Fibroblast of skin of right biceps (primary cell): ENCODE results near the gene PEBP1.
"Not testable (repeated sequence)": the region's sequence is repeated elsewhere in the genome, so short reads cannot be mapped to it uniquely, and the experiment has no call there.

Experiments
- DNase-seq: peaks from one replicate; pipeline ENCODE4 v3.0.0-alpha.2; 2013

Gene PEBP1

GRCh38 chr12:118135788-118136558, at the start of gene PEBP1:
TSS of gene PEBP1 (plus strand) at chr12:118136124. CDS start at chr12:118136210, 86 bp downstream.
- DNase-seq, result peak; percentile 89

- DNase-seq, result no peak
Measured at GRCh38 chr12:118089782-118090181, 46.1 kb upstream of the PEBP1 start.

GRCh38 chr12:118094039-118094438, 41.9 kb upstream of the PEBP1 start:
- no peak for DNase-seq

DNA sequence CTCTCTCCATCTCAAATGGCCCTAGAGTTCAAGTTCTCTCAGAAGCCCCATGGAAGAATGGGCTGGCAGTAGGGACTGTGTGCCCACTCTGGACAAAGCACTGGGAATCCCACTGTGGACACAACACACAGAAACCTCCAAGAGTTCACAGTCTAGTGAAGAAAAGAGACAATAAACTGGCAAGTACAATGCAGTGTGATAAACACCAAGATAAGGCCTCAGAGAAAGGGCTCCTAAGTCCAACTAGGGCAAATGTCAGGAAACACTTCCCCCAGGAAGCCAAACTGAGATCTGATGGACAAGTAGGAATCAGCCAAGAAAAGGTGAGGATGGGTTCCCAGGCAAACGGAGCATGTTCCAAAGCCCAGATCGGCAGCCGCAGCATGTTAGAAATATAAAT, 37.5 kb upstream of the PEBP1 start:
- DNase-seq, result no peak

DNA sequence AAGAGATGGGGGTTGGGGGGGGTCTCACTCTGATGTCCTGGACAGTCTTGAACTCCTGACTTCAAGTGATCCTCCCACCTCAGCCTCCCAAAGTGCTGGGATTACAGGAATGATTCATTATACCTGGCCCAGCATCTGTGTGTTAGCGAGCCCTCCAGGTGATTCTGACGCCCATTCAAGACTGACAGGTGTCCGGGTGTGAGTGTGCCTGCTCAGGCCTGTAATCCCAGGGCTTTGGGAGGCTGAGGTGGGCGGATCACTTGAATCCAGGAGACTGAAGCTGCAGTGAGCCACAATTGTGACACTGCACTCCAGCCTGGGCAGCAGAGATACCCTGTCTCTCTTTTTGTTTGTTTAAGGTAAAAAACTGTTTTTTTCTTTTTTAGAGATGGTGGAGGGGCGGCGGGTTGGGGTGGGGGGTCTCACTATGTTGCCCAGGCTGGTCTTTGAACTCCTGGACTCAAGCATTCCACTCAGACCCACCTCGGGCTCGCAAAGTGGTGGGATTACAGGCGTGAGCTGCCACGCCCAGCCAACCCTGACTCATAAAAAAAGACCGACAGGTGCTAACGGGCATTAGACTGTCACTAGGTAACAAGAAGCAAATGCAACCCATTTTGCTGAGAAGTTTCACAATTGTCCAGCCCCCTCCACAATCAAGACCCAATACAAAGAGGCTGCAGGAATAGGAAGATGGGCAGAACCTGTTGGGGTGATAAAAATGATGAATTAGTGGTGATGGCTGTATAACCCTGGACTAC, 36.8 kb upstream of the PEBP1 start:
- DNase-seq, result no peak

- no peak for DNase-seq
Measured at GRCh38 chr12:118101051-118101450, 34.9 kb upstream of the PEBP1 start.

GRCh38 chr12:118102070-118102469, 33.9 kb upstream of the PEBP1 start:
- peak; percentile 18 for DNase-seq

DNA sequence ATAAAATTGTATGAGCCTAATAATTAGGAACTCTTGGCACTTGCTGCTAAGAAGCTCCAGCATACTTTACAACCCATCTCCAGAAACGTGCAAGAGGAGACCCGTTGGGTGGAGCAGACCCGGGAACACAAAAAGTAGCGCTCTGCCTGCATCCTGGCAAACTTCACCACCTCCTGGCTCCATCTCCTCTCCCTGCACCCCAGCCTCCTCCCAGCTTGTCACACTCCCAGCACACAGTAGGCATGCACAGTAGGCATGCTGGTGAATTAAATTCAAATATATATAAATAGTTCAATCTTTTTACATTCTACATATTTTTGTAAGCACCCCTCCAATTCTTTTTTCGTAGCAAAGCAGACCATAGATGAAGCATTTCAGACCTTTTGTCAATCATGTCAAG, 33.3 kb upstream of the PEBP1 start:
- no peak for DNase-seq

GRCh38 chr12:118103201-118103600, 32.7 kb upstream of the PEBP1 start:
- peak; percentile 18 for DNase-seq

GRCh38 chr12:118103601-118104382, 32.1 kb upstream of the PEBP1 start, which contains the start of gene VSIG10:
TSS of gene VSIG10 (minus strand) at chr12:118104011. CDS start at chr12:118103671, 340 bp downstream.
- peak; percentile 71 for DNase-seq

- no peak for DNase-seq
Measured at GRCh38 chr12:118107011-118107410, 28.9 kb upstream of the PEBP1 start.

- no peak for DNase-seq
Measured at GRCh38 chr12:118107694-118108093, 28.2 kb upstream of the PEBP1 start.

DNA sequence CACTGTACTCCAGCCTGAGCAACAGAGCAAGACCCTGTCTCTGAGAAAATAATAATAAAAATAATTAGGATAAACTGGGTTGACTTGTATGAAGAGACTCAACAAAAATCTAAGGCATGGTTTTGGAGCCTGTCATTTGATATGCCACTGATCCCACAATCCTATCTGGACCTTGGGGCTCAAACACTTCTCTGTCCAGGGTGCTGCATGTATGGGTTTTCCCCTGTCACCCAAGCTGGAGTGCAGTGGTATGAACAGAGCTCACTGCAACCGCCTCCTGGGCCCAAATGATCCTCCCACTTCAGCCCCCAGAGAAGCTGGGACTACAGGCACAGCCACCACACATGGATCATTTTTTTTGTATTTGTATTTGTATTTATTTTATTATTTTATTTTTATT, 26.8 kb upstream of the PEBP1 start:
- DNase-seq, result no peak

DNA sequence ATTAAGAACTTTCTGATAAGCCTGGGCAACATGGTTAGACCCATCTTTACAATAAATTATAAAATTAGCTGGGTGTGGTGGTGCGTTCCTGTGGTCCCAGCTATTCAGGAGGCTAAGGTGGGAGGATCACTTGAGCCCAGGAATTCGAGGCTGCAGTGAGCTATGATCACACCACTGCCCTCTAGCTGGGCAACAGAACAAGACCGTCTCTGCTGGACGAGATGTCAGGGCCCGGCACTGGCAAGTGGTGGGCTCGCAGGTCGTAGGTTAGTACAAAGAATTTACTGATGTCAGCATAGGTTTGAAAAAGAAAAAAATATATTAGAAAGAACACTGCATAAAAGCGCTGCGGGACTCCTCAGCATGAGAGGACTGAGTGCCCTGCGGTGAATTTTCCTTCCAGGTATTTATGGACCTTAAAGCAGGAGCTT, 16.5 kb upstream of the PEBP1 start:
- no peak for DNase-seq

DNA sequence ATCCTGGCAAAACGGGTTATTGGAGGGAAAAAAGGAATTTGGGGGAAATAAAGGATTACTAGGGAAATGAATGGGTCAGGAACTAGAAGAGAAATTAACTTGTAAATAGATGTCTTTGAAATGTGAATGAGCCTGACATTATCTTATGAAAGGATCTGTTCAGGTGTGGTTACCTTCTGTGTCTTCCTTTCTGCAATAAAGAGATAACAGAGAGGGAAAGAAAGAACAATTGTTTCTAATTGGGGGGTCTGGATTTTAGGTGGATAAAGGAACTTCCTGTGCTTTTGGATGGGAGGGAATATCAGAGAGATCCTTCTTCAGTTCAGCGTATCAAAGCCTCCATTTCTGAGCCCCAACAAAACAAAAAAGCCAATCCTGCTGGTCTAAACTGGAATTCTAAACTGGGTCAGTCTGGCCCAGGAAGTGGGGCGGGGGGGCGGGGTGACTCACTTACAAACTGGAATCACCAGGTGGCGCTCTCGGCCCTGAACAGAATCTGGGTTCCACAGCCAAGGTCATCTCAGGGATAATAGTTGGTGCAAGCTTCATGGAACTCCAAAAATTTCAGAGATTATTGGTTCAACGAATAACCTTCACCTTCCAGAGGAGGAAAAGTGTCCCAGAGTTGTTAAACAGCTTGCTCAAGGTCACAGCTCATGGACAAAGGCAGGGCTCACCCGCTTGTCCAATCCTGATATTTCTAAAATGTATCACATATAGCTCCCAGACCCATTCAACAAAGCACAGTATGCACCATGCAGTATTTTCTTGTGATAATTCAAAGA, 15.2 kb upstream of the PEBP1 start:
- DNase-seq, result peak; percentile 63

GRCh38 chr12:118122264-118122663, 13.7 kb upstream of the PEBP1 start:
- DNase-seq, result no peak

DNA sequence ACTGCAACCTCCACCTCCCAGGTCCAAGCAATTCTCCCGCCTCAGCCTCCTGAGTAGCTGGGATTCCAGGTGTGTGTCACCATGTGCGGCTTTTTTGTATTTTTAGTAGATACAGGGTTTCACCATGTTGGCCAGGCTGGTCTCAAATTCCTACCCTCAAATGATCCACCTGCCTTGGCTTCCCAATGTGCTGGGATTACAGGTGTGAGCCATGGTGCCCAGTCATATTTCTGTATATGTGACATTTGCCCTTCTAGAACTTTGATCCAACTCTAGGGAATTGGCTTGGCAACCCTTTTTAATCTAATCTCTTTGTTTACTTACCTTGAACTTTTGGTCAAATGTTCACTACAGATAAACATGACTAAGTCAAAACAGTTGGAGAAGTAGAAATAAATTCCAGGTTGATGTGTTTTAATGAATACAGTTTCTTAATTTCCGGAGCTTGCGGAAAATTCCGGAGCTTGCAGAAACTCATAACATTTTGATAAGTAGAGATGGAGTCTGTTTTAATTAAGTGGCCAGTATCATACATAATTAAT, 11.5 kb upstream of the PEBP1 start:
- DNase-seq, result no peak

GRCh38 chr12:118125743-118126118, 10.2 kb upstream of the PEBP1 start:
- DNase-seq, result no peak

- no peak for DNase-seq
Measured at GRCh38 chr12:118126119-118126757, 9.7 kb upstream of the PEBP1 start.

- no peak for DNase-seq
Measured at GRCh38 chr12:118127867-118128266, 8.1 kb upstream of the PEBP1 start.

- DNase-seq, result not testable (repeated sequence)
Measured at GRCh38 chr12:118129436-118129835, 6.5 kb upstream of the PEBP1 start.

GRCh38 chr12:118136559-118137003, 657 bp downstream of the PEBP1 start:
- DNase-seq, result peak; percentile 46
